H1 (cell line): ENCODE data around the gene FKTN. TPM values are rescaled to one million over a fixed set of nuclear protein-coding genes. Genes with fewer than 3 reads are reported as not detected.

ENCODE experiments used
- CTCF ChIA-PET: fragments of 300-600 bp; sonication (Branson Sonifier 250); formaldehyde crosslinking; loops from one replicate; lab custom pipeline; 2021; ENCODE audit not compliant: partially characterized antibody; lab: Charles Lee
- POLR2A ChIA-PET: fragments of 300-600 bp; sonication (Branson Sonifier 250); formaldehyde crosslinking; loops from one replicate; lab custom pipeline; 2021; ENCODE audit warnings: inconsistent platforms; ENCODE audit not compliant: partially characterized antibody; lab: Charles Lee
- DNase-seq, 2 experiments: peaks; one replicate each; pipeline versions ENCODE4 v3.0.0 to v3.0.0-alpha.2; 2010 to 2022; ENCODE audit warnings: low spot score in 2 of 2, low read depth in 1 of 2, mixed read lengths in 1 of 2
- FAIRE-seq: peaks from 2 replicates; lab custom pipeline; 2011; peaks lifted over from hg19 to GRCh38; lab: Jason Lieb, UNC
- H2AFZ ChIP-seq: 2 replicates; pipeline ENCODE4 v1.8.1; 2012; ENCODE audit warnings: low read length, inconsistent platforms
- H2AK5ac ChIP-seq: 2 replicates; pipeline ENCODE4 v1.6.1; 2013; ENCODE audit warnings: low read depth, low read length
- H2BK120ac ChIP-seq: replicated peaks from 2 replicates; pipeline ENCODE3; 2013; ENCODE audit warnings: low read depth, low read length, inconsistent platforms
- H2BK12ac ChIP-seq: 2 replicates; pipeline ENCODE4 v1.6.1; 2013; ENCODE audit warnings: low read depth, low read length
- H2BK15ac ChIP-seq: 2 replicates; pipeline ENCODE4 v1.6.1; 2013; ENCODE audit warnings: low read length
- H2BK20ac ChIP-seq: 2 replicates; pipeline ENCODE4 v1.6.1; 2013; ENCODE audit warnings: low read length
- H2BK5ac ChIP-seq: 2 replicates; pipeline ENCODE4 v1.6.1; 2013; ENCODE audit warnings: low read depth, low read length
- H3K14ac ChIP-seq: 2 replicates; pipeline ENCODE4 v1.6.1; 2013; ENCODE audit warnings: inconsistent platforms; ENCODE audit not compliant: insufficient read length
- H3K18ac ChIP-seq: 2 replicates; pipeline ENCODE4 v1.6.1; 2013; ENCODE audit warnings: low read length; ENCODE audit errors: extremely low read depth
- H3K23ac ChIP-seq: 2 replicates; pipeline ENCODE4 v1.6.1; 2013; ENCODE audit warnings: inconsistent platforms; ENCODE audit not compliant: insufficient read length
- H3K23me2 ChIP-seq: 2 replicates; pipeline ENCODE4 v1.6.1; 2013; ENCODE audit warnings: low read depth, low read length
- H3K27ac ChIP-seq: 2 replicates; pipeline ENCODE4 v1.6.1; 2011; ENCODE audit warnings: low read depth, low read length, inconsistent platforms
- H3K27me3 ChIP-seq, 4 experiments: replicated peaks in 1 of 4; 1 replicate in 1 of 4; 2 replicates in 3 of 4; pipeline versions ENCODE4 v1.6.1 to v1.8.1; 2011 to 2013; ENCODE audit warnings: low read length in 3 of 4, mild to moderate bottlenecking in 3 of 4, inconsistent platforms in 2 of 4, mixed read lengths in 2 of 4, moderate library complexity in 1 of 4; ENCODE audit not compliant: control insufficient read depth in 3 of 4, insufficient read depth in 3 of 4; ENCODE audit errors: extremely low read depth in 1 of 4
- H3K36me3 ChIP-seq, 4 experiments: 2 replicates each; pipeline versions ENCODE4 v1.6.1 to v1.8.1; 2011 to 2013; ENCODE audit warnings: mild to moderate bottlenecking in 4 of 4, low read length in 3 of 4, moderate library complexity in 2 of 4, control low read depth in 1 of 4, inconsistent platforms in 1 of 4; ENCODE audit not compliant: insufficient read depth in 4 of 4, control insufficient read depth in 2 of 4
- H3K4ac ChIP-seq: replicated peaks from 2 replicates; pipeline ENCODE3; 2013; ENCODE audit warnings: low read length, low read depth, mixed read lengths, inconsistent platforms; ENCODE audit not compliant: insufficient read length
- H3K4me1 ChIP-seq, 4 experiments: replicated peaks in 1 of 4; 1 replicate in 1 of 4; 2 replicates in 3 of 4; pipeline versions ENCODE4 v1.6.1 to v1.8.1; 2011 to 2013; ENCODE audit warnings: low read length in 3 of 4, inconsistent platforms in 2 of 4, mixed read lengths in 1 of 4; ENCODE audit not compliant: insufficient read depth in 4 of 4, control insufficient read depth in 3 of 4
- H3K4me2 ChIP-seq, 2 experiments: 2 replicates each; pipeline versions ENCODE4 v1.6.1 to v1.8.1; 2011 to 2013; ENCODE audit warnings: low read depth in 2 of 2, low read length in 2 of 2, control low read depth in 1 of 2, inconsistent platforms in 1 of 2, mild to moderate bottlenecking in 1 of 2; ENCODE audit not compliant: insufficient read depth in 1 of 2
- H3K4me3 ChIP-seq, 4 experiments: fragments of 200-600, 300-600 bp in 1 of 4; sonication (generic), shearing (Covaris generic), sonication (Bioruptor Twin) in 1 of 4; 2 replicates each; pipeline versions ENCODE4 v1.5.1 to v1.8.1; 2011 to 2016; ENCODE audit warnings: low read length in 4 of 4, low read depth in 3 of 4, control low read depth in 2 of 4, inconsistent platforms in 2 of 4, mild to moderate bottlenecking in 2 of 4, mixed read lengths in 1 of 4, moderate library complexity in 1 of 4; ENCODE audit not compliant: insufficient read depth in 2 of 4; ENCODE audit errors: extremely low read depth in 1 of 4
- H3K56ac ChIP-seq: replicated peaks from 2 replicates; pipeline ENCODE3; 2013; ENCODE audit warnings: low read depth, mild to moderate bottlenecking, mixed read lengths, low read length, inconsistent platforms; ENCODE audit not compliant: insufficient read length
- H3K79me1 ChIP-seq: 2 replicates; pipeline ENCODE4 v1.6.1; 2013; ENCODE audit warnings: low read depth, low read length, control low read depth
- H3K79me2 ChIP-seq, 2 experiments: 2 replicates each; pipeline versions ENCODE4 v1.6.1 to v1.8.1; 2012 to 2013; ENCODE audit warnings: low read length in 2 of 2, mild to moderate bottlenecking in 2 of 2, inconsistent platforms in 1 of 2; ENCODE audit not compliant: insufficient read depth in 2 of 2, control insufficient read depth in 1 of 2
- H3K9ac ChIP-seq, 4 experiments: replicated peaks in 1 of 4; 1 replicate in 1 of 4; 2 replicates in 3 of 4; pipeline versions ENCODE4 v1.6.1 to v1.8.1; 2011 to 2013; ENCODE audit warnings: low read depth in 3 of 4, low read length in 3 of 4, control low read depth in 2 of 4, mild to moderate bottlenecking in 2 of 4, moderate library complexity in 2 of 4, inconsistent platforms in 1 of 4; ENCODE audit errors: extremely low read depth in 1 of 4
- H3K9me3 ChIP-seq, 2 experiments: 2 replicates each; pipeline versions ENCODE4 v1.6.1 to v1.8.1; 2012 to 2013; ENCODE audit warnings: mild to moderate bottlenecking in 2 of 2, moderate library complexity in 2 of 2, control low read depth in 1 of 2, inconsistent platforms in 1 of 2, low read depth in 1 of 2, low read length in 1 of 2, mixed read lengths in 1 of 2; ENCODE audit not compliant: insufficient read depth in 2 of 2
- H4K20me1 ChIP-seq, 2 experiments: replicated peaks in 1 of 2; 2 replicates each; pipeline versions ENCODE3 to v1.8.1; 2011 to 2013; ENCODE audit warnings: inconsistent platforms in 2 of 2, low read length in 2 of 2, mild to moderate bottlenecking in 1 of 2; ENCODE audit not compliant: insufficient read depth in 2 of 2, control insufficient read depth in 1 of 2
- H4K5ac ChIP-seq: 2 replicates; pipeline ENCODE4 v1.6.1; 2013; ENCODE audit warnings: low read length, low read depth, mixed read lengths, inconsistent platforms; ENCODE audit not compliant: insufficient read length
- H4K8ac ChIP-seq: 2 replicates; pipeline ENCODE4 v1.8.0; 2013; ENCODE audit warnings: mild to moderate bottlenecking, moderate library complexity, low read length, inconsistent platforms; ENCODE audit not compliant: insufficient read depth; ENCODE audit errors: extremely low read depth
- H4K91ac ChIP-seq: replicated peaks from 2 replicates; pipeline ENCODE3; 2013; ENCODE audit warnings: low read length, mixed read lengths, inconsistent platforms; ENCODE audit not compliant: insufficient read length
- MAX ChIP-seq: IDR thresholded peaks from 2 replicates; pipeline ENCODE4 v1.6.1; 2012; ENCODE audit warnings: inconsistent platforms
- NANOG ChIP-seq: IDR thresholded peaks from 2 replicates; pipeline ENCODE4 v1.6.1; 2011; ENCODE audit warnings: low read length, low read depth, mild to moderate bottlenecking, inconsistent platforms; ENCODE audit not compliant: insufficient read depth, poor library complexity, severe bottlenecking
- PHF8 ChIP-seq: fragments of 200-600 bp; sonication (generic); conservative IDR thresholded peaks from 2 replicates; pipeline ENCODE4 v1.7.1; 2012; ENCODE audit warnings: low read depth, mild to moderate bottlenecking, inconsistent platforms, low read length, moderate library complexity
- RXRA ChIP-seq: IDR thresholded peaks from 2 replicates; pipeline ENCODE4 v1.6.1; 2011; ENCODE audit warnings: low read depth, mild to moderate bottlenecking, low read length, moderate library complexity; ENCODE audit not compliant: insufficient read depth
- SIN3A ChIP-seq, 2 experiments: IDR thresholded peaks in 1 of 2; conservative IDR thresholded peaks in 1 of 2; 2 replicates each; pipeline ENCODE4 v1.6.1; 2011 to 2012; ENCODE audit warnings: low read length in 2 of 2, improper control_type of control experiment in 1 of 2, low read depth in 1 of 2, mild to moderate bottlenecking in 1 of 2
- ZNF274 ChIP-seq: IDR thresholded peaks from 2 replicates; pipeline ENCODE4 v1.7.0; 2012; ENCODE audit warnings: low read length, borderline replicate concordance; ENCODE audit errors: extremely low read depth
- WGBS, 2 experiments: shearing (Covaris generic) in 1 of 2; methylation state at CpG; one replicate each; pipeline versions ENCODE4 v1.1.6 to v1.1.7; 2013 to 2015; ENCODE audit warnings: low lambda C conversion rate in 2 of 2, mixed read lengths in 2 of 2, inconsistent platforms in 1 of 2, low coverage in 1 of 2, missing lambda C conversion rate in 1 of 2; ENCODE audit not compliant: insufficient replicate concordance in 2 of 2, insufficient coverage in 1 of 2, insufficient read length in 1 of 2; ENCODE audit errors: extremely low coverage in 1 of 2, missing lambda C conversion rate in 1 of 2; 5-methylcytosine and 5-hydroxymethylcytosine counted together
- polyA plus RNA-seq, 7 experiments: library from polyadenylated mRNA; depleted of rRNA in 3 of 7; stranded (reverse) in 5 of 7; unstranded in 2 of 7; fragments of >200 nt in 5 of 7; fragments of 200-250 nt in 2 of 7; gene quantifications; 1 replicate in 5 of 7; 2 replicates in 1 of 7; 4 replicates in 1 of 7; pipeline versions ENCODE4 v1.2.1 to v1.2.3, GENCODE V29; 2011 to 2013; ENCODE audit warnings: missing spikeins in 2 of 7, mixed read lengths in 2 of 7
- total RNA-seq: library from RNA; stranded (reverse); fragmentation: NEBNext Ultra II Directional; extraction: Animal tissue kit (Norgen Biotek cat#: 25700); gene quantifications from 2 replicates; pipeline ENCODE4 v1.2.1, GENCODE V29; 2021

The FKTN gene
- total and polyA plus RNA-seq, 2 of the 8 experiments (the other 6 are each of a cell fraction or from before 2014, with no cell fraction given) = 2.7 to 13.4 TPM

- H3K4me3 ChIP-seq = no peak overlapping the region
- no peak overlapping the region for H3K18ac ChIP-seq
- no peak overlapping the region for H2BK15ac ChIP-seq
- no peaks in the 10 kb centered on the region for H3K79me2 ChIP-seq
- no peak overlapping the region for H4K91ac ChIP-seq
- H3K23me2 ChIP-seq = no peaks in the 10 kb centered on the region
- no peak overlapping the region for H2BK5ac ChIP-seq
- H3K14ac ChIP-seq = no peak overlapping the region
- ChIA-PET CTCF (interaction anchor here (0.9 kb wide), 1 partner anchor 11 kb away, joined by 3 read pairs; no protein-coding TSS in a partner anchor), POLR2A (no interaction called here)
- no peak for DNase-seq
- H3K56ac ChIP-seq = no peak overlapping the region
- H2BK120ac ChIP-seq = no peak overlapping the region
- no peak overlapping the region for H2AK5ac ChIP-seq
- no peaks in the 10 kb centered on the region for H3K79me1 ChIP-seq
- H2AFZ ChIP-seq = no peak overlapping the region
- H3K9ac ChIP-seq = no peak overlapping the region
- H4K8ac ChIP-seq = no peak overlapping the region
- peaks cover 0 to 2% (median under 1%) of the 10 kb centered on the region in 4 experiments; a peak in 1 of 7 replicates for H3K4me1 ChIP-seq
- H4K20me1 ChIP-seq = no peaks in the 10 kb centered on the region
- no peak for FAIRE-seq
- no peak overlapping the region for H2BK12ac ChIP-seq
- WGBS, 2 experiments = 90% methylated on average over 3 of the region's 3 CpGs; no CpG with 5 or more reads in 1 of the 2 experiments
- H3K27me3 ChIP-seq = no peaks in the 10 kb centered on the region
- no peak overlapping the region for H4K5ac ChIP-seq
- no peak overlapping the region for H3K4ac ChIP-seq
- H3K27ac ChIP-seq = no peak overlapping the region
- H3K23ac ChIP-seq = no peak overlapping the region
- H2BK20ac ChIP-seq = no peak overlapping the region
- no peaks in the 10 kb centered on the region for H3K9me3 ChIP-seq
- no peak overlapping the region for H3K4me2 ChIP-seq
- no peaks in the 10 kb centered on the region for H3K36me3 ChIP-seq
- no peak for TF ChIP-seq PHF8
- no peak for TF ChIP-seq NANOG
- no peak for TF ChIP-seq SIN3A (conservative IDR thresholded peaks at IDR 0.05 in 1 of 2, IDR thresholded peaks at IDR 0.05 in 1 of 2; ENCODE audit: low read depth in 1 of 2, low read length in 2 of 2)
- TF ChIP-seq MAX = no peak
- no peak for TF ChIP-seq ZNF274
- TF ChIP-seq RXRA = no peak
Observed at GRCh38 chr9:105670775-105671174, 112.8 kb downstream of the FKTN start.
